HG03571 (cell line): ENCODE measurements around the gene LRRC38.

Experiments used
- ATAC-seq: cut with Tn5 transposase; IDR thresholded peaks from one replicate; pipeline ENCODE4 v1.9.1; 2021; ENCODE audit not compliant: unreplicated experiment

LRRC38 gene

GRCh38 chr1:13517193-13517812, 3.5 kb upstream of the LRRC38 start:
- ATAC-seq = no peak

DNA sequence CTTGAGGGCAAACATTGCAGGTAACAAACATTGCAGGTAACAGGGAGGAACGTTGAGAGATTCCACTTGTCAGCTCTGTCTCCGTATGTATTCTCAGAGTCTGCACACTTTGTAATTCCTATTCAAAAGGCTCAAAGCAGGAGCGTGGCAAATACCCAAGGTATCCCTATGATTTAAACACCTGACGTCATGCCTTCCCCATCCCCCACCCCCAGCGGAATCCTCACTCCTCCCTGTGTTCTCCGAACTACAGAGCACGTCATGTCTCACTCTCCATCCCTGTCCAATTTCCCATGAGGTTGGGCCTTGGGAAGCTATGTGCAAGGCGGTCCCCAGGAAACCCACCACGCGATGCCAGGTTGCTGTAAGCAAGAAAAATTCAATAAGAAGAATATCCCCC, 2.8 kb upstream of the LRRC38 start:
- ATAC-seq = no peak

DNA sequence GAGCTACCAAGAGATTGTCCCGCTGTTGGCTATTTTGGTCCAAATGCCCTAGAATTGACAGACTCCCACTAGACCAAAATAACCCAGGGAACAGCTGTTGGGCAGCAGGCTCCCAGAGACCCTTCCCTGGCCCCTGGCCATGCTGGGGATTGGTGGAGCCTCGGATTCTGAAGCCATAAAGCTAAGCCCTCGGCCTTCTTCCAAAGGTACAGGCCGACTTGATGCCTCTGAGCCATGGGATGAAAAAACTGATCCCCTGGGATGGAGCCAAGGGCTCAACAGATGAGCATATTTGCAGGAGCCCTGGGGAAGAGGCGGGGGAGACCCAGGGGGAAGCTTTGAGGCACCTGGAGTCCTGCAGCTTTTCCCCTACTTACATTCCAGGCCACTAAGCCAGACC, 1.0 kb upstream of the LRRC38 start:
- ATAC-seq = no peak

DNA sequence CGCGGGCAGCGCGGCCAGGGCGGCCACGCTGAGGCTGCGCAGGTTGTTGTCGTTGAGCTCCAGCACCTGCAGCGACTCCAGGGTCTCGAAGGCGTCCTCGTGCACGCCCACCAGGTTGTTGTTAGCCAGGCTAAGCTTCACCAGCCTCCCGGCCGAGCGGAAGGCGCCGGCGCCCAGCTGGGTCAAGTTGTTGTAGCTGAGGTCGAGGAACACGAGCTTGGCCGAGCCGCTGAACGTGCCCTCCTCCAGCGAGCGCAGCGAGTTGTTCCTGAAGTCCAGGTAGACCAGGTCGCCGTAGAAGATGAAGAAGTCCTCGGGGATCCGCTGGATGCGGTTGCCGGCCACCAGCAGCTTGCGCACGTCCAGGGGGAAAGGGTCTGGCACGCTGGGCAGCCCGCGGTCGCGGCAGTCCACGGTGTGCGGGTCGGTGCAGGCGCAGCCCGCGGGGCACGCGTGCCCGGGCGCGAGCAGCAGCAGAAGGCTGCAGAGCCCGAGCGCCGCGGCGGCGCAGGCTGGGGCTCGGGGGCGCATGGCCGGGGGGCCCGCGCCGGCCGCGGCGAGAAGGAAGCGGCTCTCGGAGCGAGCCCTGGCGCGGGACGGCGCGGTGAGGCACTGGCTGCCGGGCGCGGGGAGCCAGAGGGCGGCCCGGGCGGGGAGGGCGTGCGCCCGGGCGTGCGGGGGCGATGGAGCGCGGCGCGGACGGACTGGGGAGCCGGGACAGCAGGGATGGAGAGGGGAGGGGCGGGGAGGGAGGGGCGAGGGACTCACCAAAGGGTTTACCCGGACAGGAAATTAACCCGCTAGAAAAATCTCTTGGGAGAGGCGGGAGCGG, 524 bp downstream of the LRRC38 start:
- ATAC-seq = no peak

GRCh38 chr1:13512472-13512871, 1.3 kb downstream of the LRRC38 start:
- no peak for ATAC-seq

- ATAC-seq = no peak
These were observed 3.3 kb downstream of the LRRC38 start for GRCh38 chr1:13510499-13510898.

- ATAC-seq = no peak
These were observed 6.7 kb downstream of the LRRC38 start for GRCh38 chr1:13507075-13507474.

DNA sequence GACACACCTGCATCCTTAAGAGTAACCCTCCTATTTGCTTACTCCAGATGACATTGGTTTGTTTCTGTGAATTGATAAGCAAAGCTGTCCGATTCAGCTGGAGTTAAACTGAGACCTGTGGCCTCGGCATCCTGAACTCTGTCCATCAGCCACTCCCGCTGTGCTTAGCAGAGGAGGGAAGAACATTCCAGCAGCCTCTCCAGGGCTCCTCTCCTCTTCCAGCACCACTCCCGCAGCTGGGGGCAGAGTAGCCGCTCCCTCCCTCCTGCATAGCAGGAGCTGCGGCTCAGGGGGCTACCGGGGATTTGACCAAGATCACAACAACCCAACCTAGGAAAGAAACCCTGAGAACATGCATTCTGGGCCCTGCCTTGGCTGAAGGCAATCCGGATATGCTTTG, 8.8 kb downstream of the LRRC38 start:
- no peak for ATAC-seq

DNA sequence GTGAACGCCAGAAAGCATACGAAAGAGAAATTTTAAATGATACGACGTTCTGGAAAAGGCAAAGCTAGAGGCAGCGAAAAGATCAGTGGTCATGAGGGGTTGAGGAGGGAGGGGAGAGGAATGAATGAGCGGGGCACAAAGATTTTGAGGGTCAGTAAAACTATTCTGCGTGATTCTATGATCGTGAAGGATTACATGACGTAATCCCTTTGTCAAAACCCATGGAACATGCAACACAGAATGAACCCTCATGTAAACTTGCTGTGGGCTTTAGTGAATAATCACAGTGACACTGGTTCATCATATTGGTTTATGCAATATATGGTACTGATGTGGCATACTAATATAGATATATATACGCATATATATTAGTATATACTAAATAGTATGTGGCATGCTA, 13.0 kb downstream of the LRRC38 start:
- ATAC-seq = no peak

- ATAC-seq = no peak
These were observed 14.4 kb downstream of the LRRC38 start for GRCh38 chr1:13499422-13499821.

GRCh38 chr1:13498553-13498952, 15.2 kb downstream of the LRRC38 start:
- no peak for ATAC-seq

- no peak for ATAC-seq
These were observed 18.6 kb downstream of the LRRC38 start for GRCh38 chr1:13495186-13495585.

DNA sequence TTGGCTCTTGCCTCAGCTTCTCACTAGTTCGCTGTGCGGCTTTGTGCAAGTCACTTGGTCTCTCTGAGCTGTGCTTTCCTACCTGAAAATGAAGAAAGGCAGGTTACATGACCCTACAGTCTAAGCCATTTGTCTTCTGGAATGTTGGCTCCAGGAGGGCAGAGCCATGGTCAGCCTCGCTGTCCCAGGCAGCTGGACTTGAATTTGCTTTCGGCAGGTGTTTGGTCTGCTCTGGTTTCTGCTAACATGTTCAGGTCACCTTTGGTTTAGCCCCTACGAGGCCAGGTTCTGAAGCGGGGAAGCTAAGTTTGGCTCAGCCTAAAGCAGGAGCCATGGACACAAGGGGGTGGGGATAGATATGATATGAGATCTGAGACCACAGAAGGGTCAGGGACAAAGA, 19.1 kb downstream of the LRRC38 start:
- ATAC-seq = no peak

DNA sequence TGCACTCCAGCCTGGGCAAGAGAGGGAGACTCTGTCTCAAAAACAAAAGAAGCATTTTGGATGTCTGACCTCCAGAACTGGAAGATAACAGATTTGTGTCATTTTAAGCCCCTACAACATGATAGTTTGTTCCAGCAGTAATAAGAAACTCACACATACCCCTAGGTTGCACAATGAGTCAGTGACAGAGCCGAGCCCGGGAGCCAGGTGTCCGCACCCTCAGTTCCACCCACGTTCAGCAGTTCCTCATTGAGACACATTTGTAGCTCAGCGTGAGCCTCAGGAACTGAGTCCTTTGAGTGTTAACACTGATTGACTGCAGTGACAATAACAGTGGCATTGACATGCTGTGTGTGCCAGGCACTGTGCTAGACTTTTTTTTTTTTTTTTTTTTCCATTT, 19.8 kb downstream of the LRRC38 start:
- no peak for ATAC-seq

GRCh38 chr1:13492711-13493110, 21.1 kb downstream of the LRRC38 start:
- ATAC-seq = no peak

DNA sequence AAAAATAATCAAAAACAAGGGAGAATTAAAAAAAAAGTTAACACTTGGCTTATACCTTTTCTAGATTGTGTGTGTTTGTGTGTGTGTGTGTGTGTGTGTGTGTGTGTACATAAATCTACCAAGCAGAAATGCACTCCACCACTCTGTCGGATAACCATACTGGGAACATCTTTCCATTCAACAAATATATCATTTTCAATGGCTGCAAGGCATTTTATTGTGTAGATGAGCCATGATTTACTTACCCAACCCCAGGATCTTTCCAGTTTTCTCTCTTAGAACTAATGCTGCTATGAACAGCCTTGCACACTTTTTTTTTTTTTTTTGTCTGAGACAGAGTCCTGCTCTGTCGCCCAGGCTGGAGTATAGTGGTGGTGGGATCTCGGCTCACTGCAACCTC, 25.8 kb downstream of the LRRC38 start:
- no peak for ATAC-seq

GRCh38 chr1:13487143-13487868, 26.5 kb downstream of the LRRC38 start:
- no peak for ATAC-seq

- no peak for ATAC-seq
These were observed 29.9 kb downstream of the LRRC38 start for GRCh38 chr1:13483946-13484345.

DNA sequence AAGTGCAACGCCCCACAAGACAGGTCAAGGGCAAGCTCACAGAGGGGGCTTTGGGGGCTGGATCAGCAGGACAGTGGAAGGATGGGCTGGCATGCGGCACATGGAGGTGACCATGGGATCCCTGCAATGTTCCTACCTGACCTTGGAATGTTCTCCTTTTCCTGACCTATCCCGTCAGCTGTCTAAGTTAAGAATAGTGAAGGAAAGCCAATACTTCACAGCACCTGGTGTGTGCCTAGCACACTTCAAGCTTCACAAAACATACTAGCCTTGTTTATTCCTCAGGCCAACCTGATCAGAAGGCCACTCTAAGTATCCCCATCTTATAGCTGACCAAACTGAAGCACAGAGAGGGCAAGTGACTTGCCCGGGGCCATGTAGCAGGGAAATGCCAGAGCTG, 31.2 kb downstream of the LRRC38 start:
- ATAC-seq = no peak

GRCh38 chr1:13479171-13479856, 34.5 kb downstream of the LRRC38 start:
- ATAC-seq = no peak

DNA sequence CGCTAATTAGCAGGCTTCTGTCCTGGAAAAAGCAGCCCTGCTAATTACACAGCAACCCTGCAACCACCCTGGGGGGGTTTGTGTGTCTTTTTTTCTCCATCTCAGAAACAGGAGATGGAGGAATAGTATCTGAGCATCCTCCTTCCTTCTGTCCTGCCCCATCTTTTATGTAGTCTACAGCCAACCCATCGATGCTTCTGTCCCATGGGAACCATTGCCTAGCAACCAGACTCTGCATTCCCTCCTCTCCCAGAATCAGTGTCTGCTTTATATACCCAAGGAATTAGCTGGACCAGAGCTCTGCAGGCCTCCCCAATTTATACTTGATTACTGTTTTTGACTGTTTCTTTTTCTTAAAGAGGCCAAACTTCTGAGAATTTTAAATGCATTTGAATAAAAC, 35.1 kb downstream of the LRRC38 start:
- ATAC-seq = no peak
